Peyer's patch (tissue), 4 donors: Measurements from ENCODE around the gene EXOC1.

ENCODE experiments used
- POLR2A ChIP-seq, 2 donors: fragments of 450-650 bp; IDR thresholded peaks; one replicate each; pipeline ENCODE4 v1.5.1; 2017; ENCODE audit warnings: antibody characterized with exemption in 2 of 2, mild to moderate bottlenecking in 2 of 2, moderate library complexity in 2 of 2
- TF ChIP-seq, protein P1 (sequence below), 6 experiments: fragments of 450-650 bp in 4 of 6; fragments of 200-600 bp in 2 of 6; sonication (generic) in 1 of 6; IDR thresholded peaks; one replicate each; pipeline ENCODE4 v1.5.1; 2017 to 2019; ENCODE audit warnings: antibody characterized with exemption in 6 of 6, mild to moderate bottlenecking in 3 of 6, moderate library complexity in 1 of 6

DNA sequence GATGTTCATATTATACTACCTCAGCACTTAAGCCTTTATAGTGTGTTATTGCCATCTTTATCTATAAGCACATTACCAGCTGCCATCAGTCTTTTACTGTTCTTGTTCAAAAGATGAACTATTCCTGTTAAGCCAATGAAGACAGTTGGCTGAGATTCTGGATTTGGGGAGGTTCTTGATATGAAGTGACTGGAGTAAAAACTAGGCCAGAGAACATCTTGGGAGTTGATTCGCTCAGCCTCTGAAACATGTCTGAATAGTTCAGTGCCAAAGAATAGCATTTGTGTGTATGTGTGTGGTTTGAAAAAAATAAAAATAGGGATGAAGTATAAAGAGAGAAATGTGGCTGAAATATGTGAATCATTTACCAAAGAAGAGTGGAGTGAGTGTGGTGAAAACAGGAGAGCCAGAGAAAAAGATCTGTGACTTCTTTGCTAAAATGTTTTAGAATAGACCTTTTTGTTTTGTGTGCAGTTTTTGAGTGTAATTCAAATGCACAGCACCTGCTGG lies 15.2 kb downstream of the EXOC1 start:
- TF ChIP-seq, protein P1, sequence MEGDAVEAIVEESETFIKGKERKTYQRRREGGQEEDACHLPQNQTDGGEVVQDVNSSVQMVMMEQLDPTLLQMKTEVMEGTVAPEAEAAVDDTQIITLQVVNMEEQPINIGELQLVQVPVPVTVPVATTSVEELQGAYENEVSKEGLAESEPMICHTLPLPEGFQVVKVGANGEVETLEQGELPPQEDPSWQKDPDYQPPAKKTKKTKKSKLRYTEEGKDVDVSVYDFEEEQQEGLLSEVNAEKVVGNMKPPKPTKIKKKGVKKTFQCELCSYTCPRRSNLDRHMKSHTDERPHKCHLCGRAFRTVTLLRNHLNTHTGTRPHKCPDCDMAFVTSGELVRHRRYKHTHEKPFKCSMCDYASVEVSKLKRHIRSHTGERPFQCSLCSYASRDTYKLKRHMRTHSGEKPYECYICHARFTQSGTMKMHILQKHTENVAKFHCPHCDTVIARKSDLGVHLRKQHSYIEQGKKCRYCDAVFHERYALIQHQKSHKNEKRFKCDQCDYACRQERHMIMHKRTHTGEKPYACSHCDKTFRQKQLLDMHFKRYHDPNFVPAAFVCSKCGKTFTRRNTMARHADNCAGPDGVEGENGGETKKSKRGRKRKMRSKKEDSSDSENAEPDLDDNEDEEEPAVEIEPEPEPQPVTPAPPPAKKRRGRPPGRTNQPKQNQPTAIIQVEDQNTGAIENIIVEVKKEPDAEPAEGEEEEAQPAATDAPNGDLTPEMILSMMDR (IDR thresholded peaks at IDR 0.05), result no peak
- no peak for TF ChIP-seq POLR2A (IDR thresholded peaks at IDR 0.05)
